GM21723 (cell line): ENCODE measurements around the gene YES1.
"Not testable (repeated sequence)": the region's sequence is repeated elsewhere in the genome, so short reads cannot be mapped to it uniquely, and the experiment has no call there.

Experiments
- ATAC-seq: cut with Tn5 transposase; IDR thresholded peaks from one replicate; pipeline ENCODE4 v1.9.1; 2021; ENCODE audit warnings: mild to moderate bottlenecking, moderate library complexity; ENCODE audit not compliant: unreplicated experiment

The YES1 gene

GRCh38 chr18:824179-824578 lies 12.1 kb upstream of the YES1 start:
- ATAC-seq = no peak

GRCh38 chr18:820591-821165 lies 8.6 kb upstream of the YES1 start:
- ATAC-seq = no peak

- ATAC-seq = no peak
These were observed 4.8 kb upstream of the YES1 start for GRCh38 chr18:816869-817268.

- no peak for ATAC-seq
These were observed 4.1 kb upstream of the YES1 start for GRCh38 chr18:816088-816653.

GRCh38 chr18:815353-815752 lies 3.3 kb upstream of the YES1 start:
- ATAC-seq = no peak

- ATAC-seq = no peak
These were observed 2.5 kb upstream of the YES1 start for GRCh38 chr18:814300-815084.

GRCh38 chr18:813172-814071 lies 1.4 kb upstream of the YES1 start:
- peak; percentile 1 for ATAC-seq

GRCh38 chr18:812376-813171 lies 532 bp upstream of the YES1 start:
- ATAC-seq = peak; percentile 52

GRCh38 chr18:811182-811891 lies 705 bp downstream of the YES1 start:
- peak; percentile 20 for ATAC-seq

- ATAC-seq = peak; percentile 21
These were observed 1.9 kb downstream of the YES1 start for GRCh38 chr18:809985-810642.

GRCh38 chr18:809228-809627 lies 2.8 kb downstream of the YES1 start:
- ATAC-seq = not testable (repeated sequence)

- no peak for ATAC-seq
These were observed 3.5 kb downstream of the YES1 start for GRCh38 chr18:808502-808901.

- ATAC-seq = no peak
These were observed 4.0 kb downstream of the YES1 start for GRCh38 chr18:808086-808485.

GRCh38 chr18:805755-806110 lies 6.3 kb downstream of the YES1 start:
- ATAC-seq = peak; percentile 36

- peak; percentile 68 for ATAC-seq
These were observed 6.9 kb downstream of the YES1 start for GRCh38 chr18:805008-805754.

GRCh38 chr18:801137-801536 lies 10.9 kb downstream of the YES1 start:
- ATAC-seq = no peak

- no peak for ATAC-seq
These were observed 12.1 kb downstream of the YES1 start for GRCh38 chr18:799943-800342.

- ATAC-seq = not testable (repeated sequence)
These were observed 16.7 kb downstream of the YES1 start for GRCh38 chr18:795383-795782.

GRCh38 chr18:789397-789796 lies 22.6 kb downstream of the YES1 start:
- no peak for ATAC-seq
